Endothelial cell (in vitro differentiated cells): ENCODE data around the gene CAMTA1. TPM values are rescaled to one million over a fixed set of nuclear protein-coding genes. Genes with fewer than 3 reads are reported as not detected.

Experiments used
- DNase-seq: peaks from one replicate; pipeline ENCODE4 v3.0.0; 2021; ENCODE audit warnings: low spot score
- H3K27ac Mint-ChIP-seq: one replicate; pipeline ENCODE4 v1.8.0; 2021; ENCODE audit warnings: mixed read lengths, inconsistent platforms; ENCODE audit not compliant: unreplicated experiment
- H3K27me3 Mint-ChIP-seq: one replicate; pipeline ENCODE4 v1.8.0; 2021; ENCODE audit warnings: mild to moderate bottlenecking, moderate library complexity, mixed read lengths, inconsistent platforms; ENCODE audit not compliant: unreplicated experiment
- H3K36me3 Mint-ChIP-seq: one replicate; pipeline ENCODE4 v1.8.0; 2021; ENCODE audit warnings: mild to moderate bottlenecking, low read depth, mixed read lengths, inconsistent platforms; ENCODE audit not compliant: unreplicated experiment
- H3K4me1 Mint-ChIP-seq: one replicate; pipeline ENCODE4 v1.8.0; 2021; ENCODE audit warnings: mild to moderate bottlenecking, mixed read lengths, inconsistent platforms; ENCODE audit not compliant: unreplicated experiment
- H3K4me3 Mint-ChIP-seq: one replicate; pipeline ENCODE4 v1.8.0; 2021; ENCODE audit warnings: mild to moderate bottlenecking, mixed read lengths, inconsistent platforms; ENCODE audit not compliant: unreplicated experiment
- H3K9me3 Mint-ChIP-seq: one replicate; pipeline ENCODE4 v1.8.0; 2021; ENCODE audit warnings: mixed read lengths, inconsistent platforms; ENCODE audit not compliant: unreplicated experiment
- CTCF ChIP-seq: fragments of 200-600 bp; sonication (generic); IDR thresholded peaks from one replicate; pipeline ENCODE4 v1.5.0; 2021; ENCODE audit warnings: antibody characterized with exemption; ENCODE audit not compliant: unreplicated experiment
- total RNA-seq: library from RNA; stranded (reverse); fragmentation: NEBNext Ultra II Directional; extraction: Animal tissue kit (Norgen Biotek cat#: 25700); gene quantifications from one replicate; pipeline ENCODE4 v1.2.1, GENCODE V29; 2021; ENCODE audit not compliant: unreplicated experiment

CAMTA1 gene
- total RNA-seq, 1 donor from 2014 or later = 87.3 TPM

DNA sequence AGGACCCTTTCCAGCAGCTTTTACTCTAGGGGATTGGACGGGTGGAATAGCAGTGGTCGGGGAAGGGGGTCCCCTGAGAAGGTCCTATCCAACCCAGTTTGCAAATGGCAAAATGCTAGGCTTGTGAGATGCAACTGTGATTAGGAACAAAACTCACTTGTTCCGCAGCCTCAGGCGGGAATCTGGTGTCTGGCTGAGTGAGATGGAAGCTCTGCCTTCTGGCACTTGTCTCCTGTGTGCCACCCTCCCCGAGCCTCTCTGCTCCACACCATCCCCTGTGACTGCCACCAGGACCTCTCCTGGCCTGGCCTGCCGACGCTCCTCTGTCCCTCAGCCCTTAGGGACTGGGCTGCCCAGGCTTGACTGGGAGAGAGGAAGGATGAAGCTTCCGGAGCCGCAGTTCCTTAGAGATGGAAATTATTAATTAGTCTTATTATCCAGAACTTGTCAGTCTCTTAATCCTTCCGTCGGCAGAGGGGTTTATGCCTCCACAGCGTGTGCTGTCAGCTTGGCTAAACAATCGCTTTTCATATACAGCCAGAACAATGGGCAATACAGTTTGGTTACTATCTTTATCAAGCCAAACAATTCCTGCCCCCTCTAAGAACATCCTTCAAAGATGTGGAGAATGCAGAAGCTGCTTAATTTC is 693.0 kb downstream of the CAMTA1 start:
- H3K36me3 Mint-ChIP-seq = no peaks in the 10 kb centered on the region
- no peak overlapping the region for H3K4me3 Mint-ChIP-seq
- peaks cover 5% of the 10 kb centered on the region for H3K27me3 Mint-ChIP-seq
- no peaks in the 10 kb centered on the region for H3K9me3 Mint-ChIP-seq
- peaks cover 4% of the 10 kb centered on the region for H3K4me1 Mint-ChIP-seq
- no peak for TF ChIP-seq CTCF
- no peak for DNase-seq
- no peak overlapping the region for H3K27ac Mint-ChIP-seq

- no peak overlapping the region for H3K4me3 Mint-ChIP-seq
- no peak overlapping the region for H3K27ac Mint-ChIP-seq
- H3K27me3 Mint-ChIP-seq = peaks cover 5% of the 10 kb centered on the region
- H3K9me3 Mint-ChIP-seq = no peaks in the 10 kb centered on the region
- DNase-seq = no peak
- peaks cover 5% of the 10 kb centered on the region for H3K4me1 Mint-ChIP-seq
- no peaks in the 10 kb centered on the region for H3K36me3 Mint-ChIP-seq
- TF ChIP-seq CTCF = no peak
Measured at GRCh38 chr1:7478809-7479499, 693.7 kb downstream of the CAMTA1 start.

DNA sequence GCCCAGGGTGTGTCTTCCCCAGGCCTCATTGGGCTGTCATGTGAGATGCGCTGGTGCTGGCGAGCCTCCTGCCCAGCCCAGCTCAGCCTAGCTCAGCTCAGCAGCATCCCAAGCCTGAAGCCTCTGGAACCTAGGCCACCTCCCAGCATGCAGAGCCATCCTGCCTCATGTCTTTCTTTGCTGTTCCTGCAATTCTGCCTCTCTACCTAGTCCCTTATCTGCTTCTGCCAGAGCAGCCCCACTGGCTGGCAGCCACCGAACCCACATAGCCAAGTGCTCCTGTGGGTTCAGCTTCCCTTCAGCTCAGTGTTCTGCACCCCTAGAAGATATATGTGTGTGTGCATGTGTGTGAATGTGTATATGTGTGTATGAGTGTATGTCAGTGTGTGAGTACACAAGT is 694.3 kb downstream of the CAMTA1 start:
- H3K4me3 Mint-ChIP-seq = no peak overlapping the region
- H3K27me3 Mint-ChIP-seq = peaks cover 2% of the 10 kb centered on the region
- no peaks in the 10 kb centered on the region for H3K9me3 Mint-ChIP-seq
- H3K27ac Mint-ChIP-seq = no peak overlapping the region
- no peak for TF ChIP-seq CTCF
- H3K36me3 Mint-ChIP-seq = no peaks in the 10 kb centered on the region
- DNase-seq = no peak
- peaks cover 5% of the 10 kb centered on the region for H3K4me1 Mint-ChIP-seq

DNA sequence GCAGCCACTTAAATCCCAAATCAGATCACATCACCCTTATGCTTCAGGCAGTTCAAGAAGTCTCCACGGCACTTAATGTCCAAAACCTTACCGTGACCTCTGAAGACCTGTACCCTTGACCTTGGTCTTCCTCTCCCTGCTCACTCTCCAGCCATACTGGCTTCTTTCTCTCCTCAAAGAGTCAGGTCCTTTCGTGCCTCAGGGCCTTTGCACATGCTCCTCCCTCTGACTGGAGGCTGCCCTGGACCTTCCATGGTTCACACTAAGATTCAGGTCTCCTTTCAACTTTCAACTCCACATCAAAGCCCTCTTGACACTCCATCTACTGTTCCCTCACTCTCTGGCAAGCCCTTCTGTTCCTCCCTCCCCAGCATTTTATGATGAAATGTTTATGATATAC is 695.9 kb downstream of the CAMTA1 start:
- Mint-ChIP-seq H3K36me3 (no peaks in the 10 kb centered on the region), H3K4me1 (peaks cover 5% of the 10 kb centered on the region), H3K27ac (no peak overlapping the region), H3K27me3 (peaks cover 2% of the 10 kb centered on the region), H3K4me3 (no peak overlapping the region), H3K9me3 (no peaks in the 10 kb centered on the region)
- DNase-seq = no peak
- TF ChIP-seq CTCF = no peak

GRCh38 chr1:7482077-7482476 is 696.8 kb downstream of the CAMTA1 start:
- DNase-seq = no peak
- Mint-ChIP-seq H3K36me3 (no peaks in the 10 kb centered on the region), H3K27ac (no peak overlapping the region), H3K4me3 (no peak overlapping the region), H3K9me3 (no peaks in the 10 kb centered on the region), H3K4me1 (peaks cover 5% of the 10 kb centered on the region), H3K27me3 (peaks cover 2% of the 10 kb centered on the region)
- no peak for TF ChIP-seq CTCF
